ENCODE measurements around the gene DSCAM. TPM values are rescaled to one million over a fixed set of nuclear protein-coding genes. Genes with fewer than 3 reads are reported as not detected.

Gene DSCAM
- total and polyA plus RNA-seq, 2 donors (not counting 3 experiments of a cell fraction or from before 2014, with no cell fraction given) = not detected

DNA sequence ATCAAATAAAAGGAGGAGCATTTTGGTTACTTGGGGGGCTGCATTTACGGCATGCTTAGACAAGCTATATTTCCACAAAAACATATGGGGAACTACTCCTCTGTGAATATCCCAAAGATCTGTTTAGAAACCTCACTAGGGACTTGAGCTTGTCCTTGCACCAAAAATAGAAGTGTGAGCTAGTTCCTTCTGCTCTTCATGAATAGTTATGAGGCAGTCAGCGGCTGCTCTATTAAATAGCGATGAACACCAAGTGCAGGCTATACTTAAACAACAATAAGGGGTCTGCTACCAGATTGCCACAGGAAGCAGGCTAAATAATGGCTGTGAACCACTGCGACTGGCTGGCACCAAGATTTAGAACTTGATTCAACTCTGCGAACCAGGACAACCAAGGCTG lies 789.6 kb downstream of the DSCAM start:
- POLR2A ChIA-PET = no interaction called here
- Histone ChIP-seq H3K9me3 (replicated peaks; ENCODE audit: control insufficient read depth, insufficient read depth, low read length) (peaks cover 8% of the 10 kb centered on the region), H3K9me1 (replicated peaks; ENCODE audit: control insufficient read depth, extremely low read depth, insufficient read depth, low read length) (no peaks in the 10 kb centered on the region), H3K9ac (replicated peaks; ENCODE audit: extremely low read depth, insufficient read depth, low read length) (no peak overlapping the region), H4K20me1 (replicated peaks; ENCODE audit: control insufficient read depth, extremely low read depth, insufficient read depth, low read length) (no peaks in the 10 kb centered on the region), H3K4me2 (ENCODE audit: insufficient read depth, low read length) (no peak overlapping the region), H3K27me3 (ENCODE audit: control insufficient read depth in 2 of 2, insufficient read depth in 2 of 2, low read length in 2 of 2) (no peaks in the 10 kb centered on the region), H3K79me2 (ENCODE audit: control insufficient read depth, insufficient read depth, low read length) (no peaks in the 10 kb centered on the region), H3K27ac (ENCODE audit: insufficient read depth, low read depth, low read length) (no peak overlapping the region), H3K4me1 (ENCODE audit: control insufficient read depth, extremely low read depth, insufficient read depth, low read length) (no peaks in the 10 kb centered on the region), H2AFZ (ENCODE audit: low read depth, low read length) (no peak overlapping the region), H3K36me3 (ENCODE audit: control insufficient read depth in 2 of 2, extremely low read depth in 1 of 2, insufficient read depth in 2 of 2, low read length in 2 of 2) (no peaks in the 10 kb centered on the region), H3K4me3 (replicated peaks in 1 of 3; ENCODE audit: insufficient read depth in 1 of 3, low read depth in 1 of 3, low read length in 3 of 3) (no peak overlapping the region)
- TF ChIP-seq POLR2A (IDR thresholded peaks at IDR 0.05; ENCODE audit: low read depth, low read length) = no peak
- DNase-seq (ENCODE audit: low read depth, low spot score) (no peak), FAIRE-seq (no peak)
- CTCF ChIA-PET = no interaction called here
- no TSS peak for BruUV-seq (replicated peaks)
- intact Hi-C loops (cut with micrococcal nuclease) (no loop called here), dilution Hi-C loops (cut with MboI; ENCODE audit: extremely low pct_ligation_motif_present, low sequenced_read_pairs) (no loop called here)

DNA sequence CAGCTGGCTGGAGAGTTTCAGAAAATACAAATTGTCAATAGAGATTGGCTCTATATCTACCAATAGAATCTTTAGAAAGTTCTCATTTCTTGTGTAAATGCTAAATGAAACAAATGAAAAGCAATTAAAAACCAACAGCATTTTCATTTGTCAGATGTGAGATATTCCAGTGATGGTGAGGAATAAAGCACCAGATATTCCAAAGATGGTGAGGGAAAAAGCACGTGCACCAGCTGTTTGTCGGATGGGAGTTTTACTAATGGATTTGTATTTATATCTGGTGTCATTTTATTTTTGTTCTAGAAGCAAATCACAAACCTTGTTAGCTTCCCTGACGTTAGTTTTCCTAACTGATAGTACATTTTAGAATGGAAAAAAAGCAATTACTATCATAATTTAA lies 790.9 kb downstream of the DSCAM start:
- no peaks in the 10 kb centered on the region for H3K9me1 ChIP-seq (replicated peaks; ENCODE audit: control insufficient read depth, extremely low read depth, insufficient read depth, low read length)
- H3K9ac ChIP-seq (replicated peaks; ENCODE audit: extremely low read depth, insufficient read depth, low read length) = no peak overlapping the region
- H4K20me1 ChIP-seq (replicated peaks; ENCODE audit: control insufficient read depth, extremely low read depth, insufficient read depth, low read length) = no peaks in the 10 kb centered on the region
- H3K4me2 ChIP-seq (ENCODE audit: insufficient read depth, low read length) = no peak overlapping the region
- H3K4me3 ChIP-seq (replicated peaks in 1 of 3; ENCODE audit: insufficient read depth in 1 of 3, low read depth in 1 of 3, low read length in 3 of 3) = no peak overlapping the region
- H3K27me3 ChIP-seq (ENCODE audit: control insufficient read depth in 2 of 2, insufficient read depth in 2 of 2, low read length in 2 of 2) = no peaks in the 10 kb centered on the region
- no peaks in the 10 kb centered on the region for H3K4me1 ChIP-seq (ENCODE audit: control insufficient read depth, extremely low read depth, insufficient read depth, low read length)
- FAIRE-seq (no peak), DNase-seq (ENCODE audit: low read depth, low spot score) (no peak)
- POLR2A ChIA-PET = no interaction called here
- no TSS peak for BruUV-seq (replicated peaks)
- no peaks in the 10 kb centered on the region for H3K79me2 ChIP-seq (ENCODE audit: control insufficient read depth, insufficient read depth, low read length)
- no peak overlapping the region for H2AFZ ChIP-seq (ENCODE audit: low read depth, low read length)
- dilution Hi-C loops (cut with MboI; ENCODE audit: extremely low pct_ligation_motif_present, low sequenced_read_pairs) (no loop called here), intact Hi-C loops (cut with micrococcal nuclease) (no loop called here)
- no peak overlapping the region for H3K27ac ChIP-seq (ENCODE audit: insufficient read depth, low read depth, low read length)
- H3K36me3 ChIP-seq (ENCODE audit: control insufficient read depth in 2 of 2, extremely low read depth in 1 of 2, insufficient read depth in 2 of 2, low read length in 2 of 2) = no peaks in the 10 kb centered on the region
- CTCF ChIA-PET = no interaction called here
- TF ChIP-seq MYC (IDR thresholded peaks at IDR 0.05; ENCODE audit: low read depth, low read length) (no peak), FOS (IDR thresholded peaks at IDR 0.05; ENCODE audit: borderline replicate concordance, insufficient read depth, low read length) (no peak), GATA2 (IDR thresholded peaks at IDR 0.05; ENCODE audit: insufficient read depth, insufficient read length, low read depth, low read length) (no peak), POLR2A (IDR thresholded peaks at IDR 0.05; ENCODE audit: low read depth, low read length) (no peak), POLR2AphosphoS5 (IDR thresholded peaks at IDR 0.05; ENCODE audit: insufficient read depth, low read depth, low read length) (no peak), JUN (IDR thresholded peaks at IDR 0.05; ENCODE audit: borderline replicate concordance, insufficient read depth, insufficient read length, low read depth) (no peak), EZH2 (IDR thresholded peaks at IDR 0.05; ENCODE audit: borderline replicate concordance, low read depth, low read length, severe bottlenecking) (no peak)
- TF ChIP-seq, protein P1, sequence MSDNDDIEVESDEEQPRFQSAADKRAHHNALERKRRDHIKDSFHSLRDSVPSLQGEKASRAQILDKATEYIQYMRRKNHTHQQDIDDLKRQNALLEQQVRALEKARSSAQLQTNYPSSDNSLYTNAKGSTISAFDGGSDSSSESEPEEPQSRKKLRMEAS (IDR thresholded peaks at IDR 0.05; ENCODE audit: insufficient read depth, insufficient read length) = no peak
- TF ChIP-seq, protein P2, sequence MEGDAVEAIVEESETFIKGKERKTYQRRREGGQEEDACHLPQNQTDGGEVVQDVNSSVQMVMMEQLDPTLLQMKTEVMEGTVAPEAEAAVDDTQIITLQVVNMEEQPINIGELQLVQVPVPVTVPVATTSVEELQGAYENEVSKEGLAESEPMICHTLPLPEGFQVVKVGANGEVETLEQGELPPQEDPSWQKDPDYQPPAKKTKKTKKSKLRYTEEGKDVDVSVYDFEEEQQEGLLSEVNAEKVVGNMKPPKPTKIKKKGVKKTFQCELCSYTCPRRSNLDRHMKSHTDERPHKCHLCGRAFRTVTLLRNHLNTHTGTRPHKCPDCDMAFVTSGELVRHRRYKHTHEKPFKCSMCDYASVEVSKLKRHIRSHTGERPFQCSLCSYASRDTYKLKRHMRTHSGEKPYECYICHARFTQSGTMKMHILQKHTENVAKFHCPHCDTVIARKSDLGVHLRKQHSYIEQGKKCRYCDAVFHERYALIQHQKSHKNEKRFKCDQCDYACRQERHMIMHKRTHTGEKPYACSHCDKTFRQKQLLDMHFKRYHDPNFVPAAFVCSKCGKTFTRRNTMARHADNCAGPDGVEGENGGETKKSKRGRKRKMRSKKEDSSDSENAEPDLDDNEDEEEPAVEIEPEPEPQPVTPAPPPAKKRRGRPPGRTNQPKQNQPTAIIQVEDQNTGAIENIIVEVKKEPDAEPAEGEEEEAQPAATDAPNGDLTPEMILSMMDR (IDR thresholded peaks at IDR 0.05; ENCODE audit: extremely low read depth in 1 of 2, insufficient read depth in 1 of 2, low read depth in 1 of 2, low read length in 2 of 2) = no peak
- H3K9me3 ChIP-seq (replicated peaks; ENCODE audit: control insufficient read depth, insufficient read depth, low read length) = peaks cover 8% of the 10 kb centered on the region
